ENCODE results near the gene GAL3ST1.

DNA sequence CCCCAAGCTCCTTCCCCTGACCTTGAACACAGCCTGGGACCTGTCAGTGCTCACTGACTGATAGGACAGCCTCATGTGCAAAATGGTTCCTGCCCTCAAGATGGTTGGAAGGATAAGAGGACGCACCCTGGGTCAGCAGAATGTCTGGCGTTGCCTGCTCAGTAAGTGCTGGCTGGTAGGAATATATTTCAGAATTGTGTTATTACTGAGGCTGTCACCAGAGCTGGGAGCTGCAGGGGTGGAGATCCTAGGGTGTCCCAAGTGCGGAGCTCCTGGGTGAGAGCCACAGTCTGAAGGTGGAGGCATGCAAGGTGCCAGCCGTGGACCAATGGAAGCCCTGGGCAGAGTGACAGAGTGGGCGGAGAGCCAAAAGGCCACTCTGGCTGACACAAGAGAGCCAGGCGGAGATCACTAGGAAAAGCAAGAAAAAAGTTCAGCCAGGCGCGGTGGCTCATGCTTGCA lies 67.9 kb downstream of the GAL3ST1 start:
- TF ChIP-seq, protein P1, sequence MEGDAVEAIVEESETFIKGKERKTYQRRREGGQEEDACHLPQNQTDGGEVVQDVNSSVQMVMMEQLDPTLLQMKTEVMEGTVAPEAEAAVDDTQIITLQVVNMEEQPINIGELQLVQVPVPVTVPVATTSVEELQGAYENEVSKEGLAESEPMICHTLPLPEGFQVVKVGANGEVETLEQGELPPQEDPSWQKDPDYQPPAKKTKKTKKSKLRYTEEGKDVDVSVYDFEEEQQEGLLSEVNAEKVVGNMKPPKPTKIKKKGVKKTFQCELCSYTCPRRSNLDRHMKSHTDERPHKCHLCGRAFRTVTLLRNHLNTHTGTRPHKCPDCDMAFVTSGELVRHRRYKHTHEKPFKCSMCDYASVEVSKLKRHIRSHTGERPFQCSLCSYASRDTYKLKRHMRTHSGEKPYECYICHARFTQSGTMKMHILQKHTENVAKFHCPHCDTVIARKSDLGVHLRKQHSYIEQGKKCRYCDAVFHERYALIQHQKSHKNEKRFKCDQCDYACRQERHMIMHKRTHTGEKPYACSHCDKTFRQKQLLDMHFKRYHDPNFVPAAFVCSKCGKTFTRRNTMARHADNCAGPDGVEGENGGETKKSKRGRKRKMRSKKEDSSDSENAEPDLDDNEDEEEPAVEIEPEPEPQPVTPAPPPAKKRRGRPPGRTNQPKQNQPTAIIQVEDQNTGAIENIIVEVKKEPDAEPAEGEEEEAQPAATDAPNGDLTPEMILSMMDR (IDR thresholded peaks at IDR 0.05) = no peak
- no peak for TF ChIP-seq POLR2A (IDR thresholded peaks at IDR 0.05)

Data from ovary (tissue), 3 donors.